Thymus (tissue), 11 donors: ENCODE results near the gene COASY. TPM values are rescaled to one million over a fixed set of nuclear protein-coding genes. Genes with fewer than 3 reads are reported as not detected.
"Not testable (repeated sequence)": the region's sequence is repeated elsewhere in the genome, so short reads cannot be mapped to it uniquely, and the experiment has no call there.

Source experiments
- DNase-seq, 9 donors: peaks; one replicate each; pipeline ENCODE4 v3.0.0-alpha.2; 2013; ENCODE audit warnings: low spot score in 9 of 9, low read depth in 6 of 9, missing footprints in 1 of 9
- H3K27ac ChIP-seq, 2 donors: one replicate each; pipeline ENCODE4 v1.5.1; 2013; ENCODE audit warnings: control low read depth in 1 of 2, low read depth in 1 of 2, low read length in 1 of 2, mild to moderate bottlenecking in 1 of 2, moderate library complexity in 1 of 2
- H3K27me3 ChIP-seq, 2 donors: one replicate each; pipeline ENCODE4 v1.5.1; 2013; ENCODE audit warnings: low read length in 1 of 2; ENCODE audit not compliant: control insufficient read depth in 2 of 2, insufficient read depth in 1 of 2
- H3K36me3 ChIP-seq, 2 donors: one replicate each; pipeline ENCODE4 v1.5.1; 2013; ENCODE audit warnings: low read length in 1 of 2, mild to moderate bottlenecking in 1 of 2, moderate library complexity in 1 of 2; ENCODE audit not compliant: control insufficient read depth in 2 of 2, insufficient read depth in 2 of 2
- H3K4me1 ChIP-seq, 2 donors: one replicate each; pipeline ENCODE4 v1.5.1; 2013; ENCODE audit warnings: low read length in 2 of 2; ENCODE audit not compliant: control insufficient read depth in 2 of 2, insufficient read depth in 2 of 2
- H3K4me3 ChIP-seq, 2 donors: one replicate each; pipeline ENCODE4 v1.5.1; 2013; ENCODE audit warnings: low read length in 2 of 2, control low read depth in 1 of 2, mild to moderate bottlenecking in 1 of 2
- H3K9me3 ChIP-seq, 2 donors: one replicate each; pipeline ENCODE4 v1.5.1; 2013; ENCODE audit warnings: low read length in 1 of 2, mild to moderate bottlenecking in 1 of 2; ENCODE audit not compliant: control insufficient read depth in 2 of 2, insufficient read depth in 1 of 2
- WGBS: extraction: QIAGEN DNeasy Blood & Tissue Kit; methylation state at CpG from one replicate; pipeline ENCODE4 v1.1.7; 2013; 5-methylcytosine and 5-hydroxymethylcytosine counted together
- polyA plus RNA-seq: library from polyadenylated mRNA; stranded (reverse); fragments of 200-250 nt; gene quantifications from one replicate; pipeline ENCODE4 v1.2.3, GENCODE V29; 2013
- total RNA-seq: library from RNA; stranded (reverse); fragments of 120-200 nt; gene quantifications from one replicate; pipeline ENCODE4 v1.2.4, GENCODE V29; 2013
- donor health status: healthy.

The COASY gene
- total and polyA plus RNA-seq, 2 donors, result 20.7 to 89.3 TPM

DNA sequence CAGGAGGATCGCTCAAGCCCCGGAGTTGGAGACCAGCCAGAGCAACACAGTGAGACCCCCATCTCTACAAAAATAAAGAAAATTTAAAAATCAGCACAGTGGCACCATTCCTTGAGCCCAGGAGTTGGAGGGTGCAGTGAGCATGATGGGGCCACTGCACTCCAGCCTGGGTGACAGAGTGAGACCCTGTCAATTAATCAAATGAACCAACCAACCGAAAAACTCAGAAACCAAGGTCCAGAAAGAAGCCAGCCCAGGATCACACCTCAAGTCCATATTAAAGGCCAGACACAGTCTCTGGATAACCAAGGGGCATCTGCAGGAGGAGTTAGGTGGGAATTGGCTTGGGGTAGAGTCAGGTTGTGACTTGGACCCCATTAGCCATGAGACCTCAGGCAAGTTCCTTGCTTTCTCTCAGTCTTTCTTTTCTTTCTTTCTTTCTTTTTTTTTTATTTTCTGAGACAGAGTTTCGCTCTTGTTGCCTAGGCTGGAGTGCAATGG is 6.8 kb upstream of the COASY start:
- Histone ChIP-seq H3K9me3 (no peaks in the 10 kb centered on the region), H3K4me3 (peak overlapping the region; percentile 73 to 93), H3K4me1 (peaks cover 13 to 23% of the 10 kb centered on the region in 2 donors), H3K27ac (peak overlapping the region; percentile 84 to 87), H3K27me3 (no peaks in the 10 kb centered on the region), H3K36me3 (no peaks in the 10 kb centered on the region)
- DNase-seq, result no peak
- WGBS, result 26% methylated on average over 4 of the region's 4 CpGs

DNA sequence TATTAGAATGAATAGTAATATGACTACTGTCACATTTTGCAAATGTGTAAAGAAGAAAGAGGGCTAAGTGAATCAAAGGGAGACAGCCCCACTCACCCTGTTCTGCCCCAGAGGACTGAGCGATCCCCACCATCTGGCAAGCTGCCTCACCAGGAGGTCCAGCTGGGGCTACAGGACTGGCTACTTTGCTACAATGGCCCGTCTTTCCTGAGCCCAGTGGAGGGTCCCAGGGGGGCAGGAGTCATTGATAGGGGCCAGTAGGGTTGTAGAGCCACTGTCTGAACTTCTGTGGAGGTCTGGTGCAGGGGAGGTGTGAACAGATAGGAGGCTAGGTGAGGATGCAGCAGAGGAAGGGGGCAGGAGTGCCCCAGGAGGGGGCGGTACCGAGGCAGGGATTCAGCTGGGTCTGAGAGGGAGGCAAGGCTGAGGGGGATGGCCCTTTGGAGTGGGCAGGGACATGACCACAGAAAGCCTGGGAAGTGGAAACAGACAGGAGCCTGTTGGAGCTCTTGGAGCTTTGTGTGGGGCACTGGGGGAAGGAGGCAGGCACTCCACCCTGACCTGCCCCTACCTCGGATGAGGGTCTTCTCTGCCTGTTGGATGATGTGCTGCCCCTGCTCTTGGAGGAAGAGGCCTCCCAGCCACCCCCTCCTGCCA is 5.9 kb upstream of the COASY start:
- H3K4me1 ChIP-seq, result peaks cover 13 to 23% of the 10 kb centered on the region in 2 donors
- H3K4me3 ChIP-seq, H3K27ac ChIP-seq: not testable (repeated sequence)

DNA sequence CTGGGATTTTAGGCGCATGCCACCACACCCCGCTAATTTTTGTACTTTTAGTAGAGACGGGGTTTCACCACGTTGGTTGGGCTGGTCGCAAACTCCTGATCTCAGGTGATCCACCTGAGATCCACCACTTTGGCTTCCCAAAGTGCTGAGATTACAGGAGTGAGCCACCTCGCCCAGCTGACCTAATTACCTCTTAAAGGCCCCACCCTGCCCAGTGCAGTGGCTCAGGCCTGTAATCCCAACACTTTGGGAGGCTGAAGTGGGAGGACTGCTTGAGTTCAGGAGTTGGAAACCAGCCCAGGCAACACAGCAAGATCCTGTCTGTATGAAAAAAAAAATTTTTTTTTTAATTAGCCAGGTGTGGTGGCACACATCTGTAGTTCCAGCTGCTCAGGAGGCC is 2.9 kb upstream of the COASY start:
- H3K27ac ChIP-seq, result no peak overlapping the region
- H3K4me1 ChIP-seq, result peaks cover 18 to 37% of the 10 kb centered on the region in 2 donors
- H3K9me3 ChIP-seq, result no peaks in the 10 kb centered on the region
- H3K36me3 ChIP-seq, result peaks cover 2 to 4% of the 10 kb centered on the region in 2 donors
- no peaks in the 10 kb centered on the region for H3K27me3 ChIP-seq
- WGBS, result 95% methylated on average over 6 of the region's 6 CpGs
- DNase-seq, result no peak
- H3K4me3 ChIP-seq, result no peak overlapping the region

More for the DNA sequence above, 5.9 kb upstream of the COASY start:
- H3K27me3 ChIP-seq, DNase-seq, H3K36me3 ChIP-seq, H3K9me3 ChIP-seq: not testable (repeated sequence)
- WGBS, result 92% methylated on average over 5 of the region's 5 CpGs

DNA sequence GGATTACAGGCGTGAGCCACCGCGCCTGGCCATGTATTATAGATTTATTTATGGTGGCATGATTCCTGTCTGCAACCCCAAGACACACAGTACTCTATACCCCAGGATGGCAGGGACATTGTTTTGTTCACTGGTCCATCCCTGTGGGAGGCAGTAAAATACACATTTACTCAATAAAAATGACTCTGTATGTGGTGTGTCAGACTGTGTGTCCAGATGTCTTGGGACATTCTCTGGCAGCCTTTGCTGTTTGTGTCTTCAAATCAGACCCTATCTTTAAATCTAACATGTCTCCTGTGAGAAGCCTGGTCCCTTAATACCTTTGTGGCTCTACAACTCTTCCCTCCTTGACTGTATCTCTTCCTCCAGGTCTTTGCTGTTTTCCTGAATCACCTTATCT is 1.7 kb upstream of the COASY start:
- no peaks in the 10 kb centered on the region for H3K27me3 ChIP-seq
- WGBS, result 92% methylated on average over 3 of the region's 3 CpGs
- peaks cover 14 to 16% of the 10 kb centered on the region in 2 donors for H3K36me3 ChIP-seq
- DNase-seq, result no peak
- no peak overlapping the region for H3K4me3 ChIP-seq
- H3K9me3 ChIP-seq, result no peaks in the 10 kb centered on the region
- no peak overlapping the region for H3K27ac ChIP-seq
- H3K4me1 ChIP-seq, result peaks cover 15 to 31% of the 10 kb centered on the region in 2 donors

DNA sequence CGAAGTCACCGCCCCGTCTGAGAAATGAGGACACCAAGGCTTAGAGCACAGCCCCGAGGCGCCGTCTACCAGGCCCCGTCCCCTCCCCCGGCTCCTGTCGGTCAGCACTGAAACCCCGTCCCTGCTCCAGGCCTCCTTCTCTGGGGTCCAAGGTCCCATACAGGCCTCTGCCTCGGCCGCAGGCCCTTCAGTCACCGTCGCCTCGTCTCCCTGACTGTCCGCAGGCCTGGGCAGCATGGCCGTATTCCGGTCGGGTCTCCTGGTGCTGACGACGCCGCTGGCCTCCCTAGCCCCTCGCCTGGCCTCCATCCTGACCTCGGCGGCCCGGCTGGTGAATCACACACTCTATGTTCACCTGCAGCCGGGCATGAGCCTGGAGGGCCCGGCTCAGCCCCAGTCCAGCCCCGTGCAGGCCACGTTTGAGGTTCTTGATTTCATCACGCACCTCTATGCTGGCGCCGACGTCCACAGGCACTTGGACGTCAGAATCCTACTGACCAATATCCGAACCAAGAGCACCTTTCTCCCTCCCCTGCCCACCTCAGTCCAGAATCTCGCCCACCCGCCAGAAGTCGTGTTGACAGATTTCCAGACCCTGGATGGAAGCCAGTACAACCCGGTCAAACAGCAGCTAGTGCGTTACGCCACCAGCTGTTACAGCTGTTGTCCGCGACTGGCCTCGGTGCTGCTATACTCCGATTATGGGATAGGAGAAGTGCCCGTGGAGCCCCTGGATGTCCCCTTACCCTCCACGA is 617 bp downstream of the COASY start:
- H3K27ac ChIP-seq, result peak overlapping the region; percentile 84 to 86
- peaks cover 19 to 36% of the 10 kb centered on the region in 2 donors for H3K4me1 ChIP-seq
- peak overlapping the region; percentile 87 to 95 for H3K4me3 ChIP-seq
- peaks cover 24 to 29% of the 10 kb centered on the region in 2 donors for H3K36me3 ChIP-seq
- H3K9me3 ChIP-seq, result no peaks in the 10 kb centered on the region
- 21% methylated on average over 48 of the region's 48 CpGs for WGBS
- H3K27me3 ChIP-seq, result no peaks in the 10 kb centered on the region
- no peak for DNase-seq

DNA sequence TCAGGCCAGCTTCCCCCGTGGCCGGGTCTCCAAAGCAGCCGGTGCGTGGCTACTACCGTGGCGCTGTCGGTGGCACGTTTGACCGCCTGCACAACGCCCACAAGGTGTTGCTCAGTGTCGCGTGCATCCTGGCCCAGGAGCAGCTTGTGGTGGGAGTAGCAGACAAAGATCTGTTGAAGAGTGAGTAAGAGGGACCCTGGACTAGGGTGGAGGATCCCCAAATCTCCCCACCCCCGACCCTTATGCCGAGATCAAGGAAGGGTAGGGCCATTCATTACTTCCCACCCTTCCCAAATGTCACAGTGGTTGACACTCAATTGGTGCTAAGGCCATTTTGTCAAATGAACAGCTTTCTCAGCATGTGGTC is 1.2 kb downstream of the COASY start:
- no peaks in the 10 kb centered on the region for H3K9me3 ChIP-seq
- H3K27me3 ChIP-seq, result no peaks in the 10 kb centered on the region
- peaks cover 22 to 40% of the 10 kb centered on the region in 2 donors for H3K4me1 ChIP-seq
- peaks cover 24 to 29% of the 10 kb centered on the region in 2 donors for H3K36me3 ChIP-seq
- 90% methylated on average over 14 of the region's 14 CpGs for WGBS
- peak overlapping the region; percentile 87 to 95 for H3K4me3 ChIP-seq
- no peak for DNase-seq
- no peak overlapping the region for H3K27ac ChIP-seq

DNA sequence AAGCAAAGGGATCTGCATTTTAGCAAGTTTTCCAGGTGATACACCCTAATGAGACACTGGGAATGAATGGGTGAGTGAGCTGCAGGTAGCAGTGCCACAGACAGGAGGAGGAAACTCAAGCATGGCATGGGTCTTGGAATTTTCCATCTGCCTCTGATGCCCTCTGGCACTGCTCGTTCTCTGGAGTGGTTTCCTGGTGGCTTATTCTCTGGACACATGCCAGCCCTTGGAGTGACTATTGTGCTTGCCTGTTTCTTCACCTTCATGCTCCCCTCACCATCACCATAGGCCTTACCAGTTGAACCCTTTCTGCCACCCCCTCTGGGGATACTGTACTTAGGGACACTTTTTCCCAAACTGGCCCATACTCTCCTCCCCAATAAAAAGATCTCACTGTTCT is 1.6 kb downstream of the COASY start:
- H3K36me3 ChIP-seq, result peaks cover 25 to 33% of the 10 kb centered on the region in 2 donors
- H3K4me3 ChIP-seq, result no peak overlapping the region
- H3K27me3 ChIP-seq, result no peaks in the 10 kb centered on the region
- no peak for DNase-seq
- peaks cover 22 to 44% of the 10 kb centered on the region in 2 donors for H3K4me1 ChIP-seq
- H3K9me3 ChIP-seq, result no peaks in the 10 kb centered on the region
- 78% methylated on average over 1 of the region's 1 CpG for WGBS
- no peak overlapping the region for H3K27ac ChIP-seq

DNA sequence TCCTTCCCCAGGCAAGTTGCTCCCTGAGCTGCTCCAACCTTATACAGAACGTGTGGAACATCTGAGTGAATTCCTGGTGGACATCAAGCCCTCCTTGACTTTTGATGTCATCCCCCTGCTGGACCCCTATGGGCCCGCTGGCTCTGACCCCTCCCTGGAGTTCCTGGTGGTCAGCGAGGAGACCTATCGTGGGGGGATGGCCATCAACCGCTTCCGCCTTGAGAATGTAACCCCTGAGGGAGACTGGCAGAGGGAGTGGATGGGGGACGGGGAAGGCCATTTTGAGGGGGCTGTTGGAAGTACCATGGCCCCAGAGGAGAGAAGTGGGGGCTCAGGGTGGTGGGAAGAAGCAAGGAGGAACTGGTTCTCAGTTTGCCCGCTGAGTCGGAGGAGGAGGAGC is 2.0 kb downstream of the COASY start:
- Histone ChIP-seq H3K36me3 (peaks cover 30 to 37% of the 10 kb centered on the region in 2 donors), H3K4me3 (no peak overlapping the region), H3K27me3 (no peaks in the 10 kb centered on the region), H3K9me3 (no peaks in the 10 kb centered on the region), H3K27ac (no peak overlapping the region), H3K4me1 (peaks cover 22 to 44% of the 10 kb centered on the region in 2 donors)
- WGBS, result 92% methylated on average over 9 of the region's 9 CpGs
- DNase-seq, result no peak

DNA sequence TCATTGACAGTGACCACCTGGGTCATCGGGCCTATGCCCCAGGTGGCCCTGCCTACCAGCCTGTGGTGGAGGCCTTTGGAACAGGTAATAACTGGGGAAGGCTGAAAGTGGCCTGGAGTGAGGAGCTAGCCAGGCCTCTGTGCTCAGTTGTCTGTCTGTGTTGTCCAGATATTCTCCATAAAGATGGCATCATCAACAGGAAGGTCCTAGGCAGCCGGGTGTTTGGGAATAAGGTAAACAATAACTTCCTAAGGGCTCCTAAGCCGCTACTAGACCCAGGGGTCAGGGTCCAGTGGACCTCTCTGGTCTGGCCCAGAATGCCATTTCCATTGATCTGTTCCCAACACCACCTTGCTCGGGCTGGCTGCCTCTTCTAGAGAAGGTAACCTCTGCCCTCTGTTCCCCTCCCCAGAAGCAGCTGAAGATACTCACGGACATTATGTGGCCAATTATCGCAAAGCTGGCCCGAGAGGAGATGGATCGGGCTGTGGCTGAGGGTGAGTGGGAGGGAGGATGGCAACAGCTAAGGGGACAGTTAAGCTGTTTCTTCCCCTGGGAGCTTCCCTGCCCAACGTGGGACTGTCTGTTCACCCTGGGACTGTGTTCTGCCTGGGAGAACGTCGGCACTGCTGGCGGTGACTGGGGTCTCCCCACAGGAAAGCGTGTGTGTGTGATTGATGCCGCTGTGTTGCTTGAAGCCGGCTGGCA is 3.0 kb downstream of the COASY start:
- Histone ChIP-seq H3K27ac (no peak overlapping the region), H3K9me3 (no peaks in the 10 kb centered on the region), H3K4me1 (peaks cover 22 to 41% of the 10 kb centered on the region in 2 donors), H3K36me3 (peaks cover 40 to 47% of the 10 kb centered on the region in 2 donors), H3K4me3 (no peak overlapping the region), H3K27me3 (no peaks in the 10 kb centered on the region)
- DNase-seq, result no peak
- WGBS, result over 99% methylated on average over 15 of the region's 15 CpGs
